ENCODE measurements around the gene PAX5.

PAX5 gene

GRCh38 chr9:36928210-36928609, 105.9 kb downstream of the PAX5 start:
- no peak for DNase-seq

- no peak for DNase-seq
Measured at GRCh38 chr9:36924757-36925432, 109.2 kb downstream of the PAX5 start.

GRCh38 chr9:36924071-36924470, 110.0 kb downstream of the PAX5 start:
- peak; percentile 72 for DNase-seq

GRCh38 chr9:36923025-36923625, 110.9 kb downstream of the PAX5 start:
- no peak for DNase-seq

- no peak for DNase-seq
Measured at GRCh38 chr9:36922548-36922947, 111.5 kb downstream of the PAX5 start.

- no peak for DNase-seq
Measured at GRCh38 chr9:36914212-36914577, 119.9 kb downstream of the PAX5 start.

GRCh38 chr9:36913393-36914211, 120.5 kb downstream of the PAX5 start:
- no peak for DNase-seq

- no peak for DNase-seq
Measured at GRCh38 chr9:36912620-36913019, 121.4 kb downstream of the PAX5 start.

GRCh38 chr9:36911601-36912412, 122.3 kb downstream of the PAX5 start:
- no peak for DNase-seq

GRCh38 chr9:36911037-36911436, 123.0 kb downstream of the PAX5 start:
- no peak for DNase-seq

- DNase-seq = no peak
Measured at GRCh38 chr9:36906492-36906891, 127.6 kb downstream of the PAX5 start.

GRCh38 chr9:36905101-36906066, 128.7 kb downstream of the PAX5 start:
- no peak for DNase-seq

GRCh38 chr9:36903541-36904435, 130.3 kb downstream of the PAX5 start:
- no peak for DNase-seq

- DNase-seq = no peak
Measured at GRCh38 chr9:36902861-36903524, 131.1 kb downstream of the PAX5 start.

- no peak for DNase-seq
Measured at GRCh38 chr9:36902080-36902716, 131.9 kb downstream of the PAX5 start.

GRCh38 chr9:36901528-36901927, 132.5 kb downstream of the PAX5 start:
- no peak for DNase-seq

- DNase-seq = no peak
Measured at GRCh38 chr9:36900856-36901220, 133.2 kb downstream of the PAX5 start.

- DNase-seq = no peak
Measured at GRCh38 chr9:36900136-36900855, 133.8 kb downstream of the PAX5 start.

- DNase-seq = no peak
Measured at GRCh38 chr9:36899406-36899805, 134.7 kb downstream of the PAX5 start.

Measured in 8988T (cell line).